ENCODE measurements around the gene TEF. TPM values are rescaled to one million over a fixed set of nuclear protein-coding genes. Genes with fewer than 3 reads are reported as not detected.
A peak's percentile ranks its signal among the peaks of the same experiment; 100 is the strongest.

The TEF gene
- total RNA-seq, 1 donor from 2014 or later, result 11.4 TPM

DNA sequence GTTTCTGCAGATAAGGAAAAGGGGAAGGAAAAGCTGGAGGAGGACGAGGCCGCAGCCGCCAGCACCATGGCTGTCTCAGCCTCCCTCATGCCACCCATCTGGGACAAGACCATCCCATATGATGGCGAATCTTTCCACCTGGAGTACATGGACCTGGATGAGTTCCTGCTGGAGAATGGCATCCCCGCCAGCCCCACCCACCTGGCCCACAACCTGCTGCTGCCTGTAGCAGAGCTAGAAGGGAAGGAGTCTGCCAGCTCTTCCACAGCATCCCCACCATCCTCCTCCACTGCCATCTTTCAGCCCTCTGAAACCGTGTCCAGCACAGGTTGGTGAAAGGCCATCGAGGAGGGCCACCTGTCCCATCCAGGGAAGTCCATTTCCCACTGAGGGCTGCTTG lies 5.6 kb downstream of the TEF start:
- H3K27ac Mint-ChIP-seq, result no peak overlapping the region

DNA sequence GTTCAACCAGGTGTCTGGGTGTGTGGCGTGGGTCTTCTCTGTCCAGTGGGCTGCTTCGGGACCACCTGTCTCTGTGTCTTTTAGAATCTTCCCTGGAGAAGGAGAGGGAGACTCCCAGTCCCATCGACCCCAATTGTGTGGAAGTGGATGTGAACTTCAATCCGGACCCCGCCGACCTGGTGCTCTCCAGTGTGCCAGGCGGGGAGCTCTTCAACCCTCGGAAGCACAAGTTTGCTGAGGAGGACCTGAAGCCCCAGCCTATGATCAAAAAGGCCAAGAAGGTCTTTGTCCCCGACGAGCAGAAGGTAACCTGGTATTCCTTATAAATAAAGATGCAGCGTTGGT lies 12.2 kb downstream of the TEF start:
- peaks cover 11% of the 10 kb centered on the region for H3K36me3 Mint-ChIP-seq (ENCODE audit: insufficient read depth)
- no peaks in the 10 kb centered on the region for H3K9me3 Mint-ChIP-seq (ENCODE audit: low read depth)
- no peak for DNase-seq (ENCODE audit: low spot score, unreplicated experiment)

More for the DNA sequence above, 5.6 kb downstream of the TEF start:
- DNase-seq (ENCODE audit: low spot score, unreplicated experiment), result no peak
- TF ChIP-seq, protein P1, sequence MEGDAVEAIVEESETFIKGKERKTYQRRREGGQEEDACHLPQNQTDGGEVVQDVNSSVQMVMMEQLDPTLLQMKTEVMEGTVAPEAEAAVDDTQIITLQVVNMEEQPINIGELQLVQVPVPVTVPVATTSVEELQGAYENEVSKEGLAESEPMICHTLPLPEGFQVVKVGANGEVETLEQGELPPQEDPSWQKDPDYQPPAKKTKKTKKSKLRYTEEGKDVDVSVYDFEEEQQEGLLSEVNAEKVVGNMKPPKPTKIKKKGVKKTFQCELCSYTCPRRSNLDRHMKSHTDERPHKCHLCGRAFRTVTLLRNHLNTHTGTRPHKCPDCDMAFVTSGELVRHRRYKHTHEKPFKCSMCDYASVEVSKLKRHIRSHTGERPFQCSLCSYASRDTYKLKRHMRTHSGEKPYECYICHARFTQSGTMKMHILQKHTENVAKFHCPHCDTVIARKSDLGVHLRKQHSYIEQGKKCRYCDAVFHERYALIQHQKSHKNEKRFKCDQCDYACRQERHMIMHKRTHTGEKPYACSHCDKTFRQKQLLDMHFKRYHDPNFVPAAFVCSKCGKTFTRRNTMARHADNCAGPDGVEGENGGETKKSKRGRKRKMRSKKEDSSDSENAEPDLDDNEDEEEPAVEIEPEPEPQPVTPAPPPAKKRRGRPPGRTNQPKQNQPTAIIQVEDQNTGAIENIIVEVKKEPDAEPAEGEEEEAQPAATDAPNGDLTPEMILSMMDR (IDR thresholded peaks at IDR 0.05; ENCODE audit: unreplicated experiment), result no peak
- peaks cover 13% of the 10 kb centered on the region for H3K4me1 Mint-ChIP-seq (ENCODE audit: low read depth)
- no peaks in the 10 kb centered on the region for H3K9me3 Mint-ChIP-seq (ENCODE audit: low read depth)
- H3K27me3 Mint-ChIP-seq, result no peaks in the 10 kb centered on the region
- no peak overlapping the region for H3K4me3 Mint-ChIP-seq (ENCODE audit: low read depth)
- H3K36me3 Mint-ChIP-seq (ENCODE audit: insufficient read depth), result peaks cover 8% of the 10 kb centered on the region

DNA sequence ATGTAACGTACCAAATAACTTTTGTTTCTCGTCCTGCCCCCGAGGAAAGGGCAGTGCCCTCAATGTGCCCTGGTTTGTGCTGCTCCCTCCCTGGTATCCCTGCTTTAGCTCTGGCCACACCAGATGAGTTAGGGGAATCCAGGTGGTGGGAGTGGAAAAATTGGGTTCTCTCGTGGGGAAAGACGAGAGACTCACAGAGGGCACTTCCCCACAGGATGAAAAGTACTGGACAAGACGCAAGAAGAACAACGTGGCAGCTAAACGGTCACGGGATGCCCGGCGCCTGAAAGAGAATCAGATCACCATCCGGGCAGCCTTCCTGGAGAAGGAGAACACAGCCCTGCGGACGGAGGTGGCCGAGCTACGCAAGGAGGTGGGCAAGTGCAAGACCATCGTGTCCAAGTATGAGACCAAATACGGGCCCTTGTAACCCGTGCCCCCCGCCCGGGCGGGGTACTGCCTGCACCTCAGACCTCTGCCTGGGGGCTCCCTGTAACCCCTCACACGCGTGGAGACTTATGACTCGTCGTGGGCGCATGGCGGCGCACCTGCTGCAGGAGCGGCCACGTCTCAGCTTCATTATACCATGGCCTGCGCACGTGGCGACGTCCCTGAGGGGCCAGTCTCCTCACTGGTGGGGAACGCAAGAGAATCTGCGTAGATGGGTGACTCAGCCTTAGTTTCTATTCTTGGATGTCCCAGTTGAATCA lies 13.9 kb downstream of the TEF start:
- Mint-ChIP-seq H3K27ac (no peak overlapping the region), H3K4me3 (ENCODE audit: low read depth) (no peak overlapping the region), H3K36me3 (ENCODE audit: insufficient read depth) (peaks cover 8% of the 10 kb centered on the region), H3K4me1 (ENCODE audit: low read depth) (no peaks in the 10 kb centered on the region), H3K27me3 (no peaks in the 10 kb centered on the region), H3K9me3 (ENCODE audit: low read depth) (no peaks in the 10 kb centered on the region)
- TF ChIP-seq, protein P1 (IDR thresholded peaks at IDR 0.05; ENCODE audit: unreplicated experiment), result no peak
- DNase-seq (ENCODE audit: low spot score, unreplicated experiment), result no peak

More for the DNA sequence above, 12.2 kb downstream of the TEF start:
- no peak overlapping the region for H3K4me3 Mint-ChIP-seq (ENCODE audit: low read depth)
- H3K27me3 Mint-ChIP-seq, result no peaks in the 10 kb centered on the region
- TF ChIP-seq, protein P1 (IDR thresholded peaks at IDR 0.05; ENCODE audit: unreplicated experiment), result no peak
- no peaks in the 10 kb centered on the region for H3K4me1 Mint-ChIP-seq (ENCODE audit: low read depth)
- no peak overlapping the region for H3K27ac Mint-ChIP-seq

DNA sequence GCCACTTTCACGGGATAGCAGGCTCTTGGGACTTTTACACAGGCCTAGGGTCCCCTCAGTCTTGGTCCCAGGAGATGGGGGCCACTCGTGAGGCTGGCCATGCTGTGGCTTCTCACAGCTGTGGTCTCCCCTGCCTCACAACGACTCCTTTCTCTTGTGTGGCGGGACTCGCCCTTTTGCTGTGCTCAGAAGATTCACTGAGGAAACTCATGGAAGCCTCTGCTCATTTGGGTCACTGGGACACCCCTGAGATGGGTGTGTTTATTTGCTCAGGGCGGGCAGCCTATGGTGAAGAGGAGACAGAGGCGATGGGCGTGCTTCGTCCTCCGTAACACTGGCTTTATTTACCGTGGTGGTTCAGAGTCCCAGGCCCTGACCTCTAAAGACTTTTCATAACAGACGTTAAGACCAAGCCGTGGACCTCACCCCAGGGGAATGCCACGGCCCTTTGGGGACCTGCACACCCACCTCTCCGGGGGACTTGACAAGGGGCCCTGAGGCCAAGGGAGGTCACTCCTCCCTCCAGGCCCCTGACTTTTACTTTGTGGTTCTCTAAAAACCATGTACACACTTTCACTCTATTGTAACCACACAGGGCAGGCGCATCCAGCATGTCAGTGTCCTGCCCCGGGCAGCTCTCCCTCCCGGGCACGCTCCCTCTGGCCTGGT lies 15.5 kb downstream of the TEF start:
- Mint-ChIP-seq H3K4me3 (ENCODE audit: low read depth) (no peak overlapping the region), H3K9me3 (ENCODE audit: low read depth) (no peaks in the 10 kb centered on the region), H3K36me3 (ENCODE audit: insufficient read depth) (peaks cover 4% of the 10 kb centered on the region), H3K4me1 (ENCODE audit: low read depth) (peaks cover 2% of the 10 kb centered on the region), H3K27me3 (no peaks in the 10 kb centered on the region), H3K27ac (no peak overlapping the region)
- DNase-seq (ENCODE audit: low spot score, unreplicated experiment), result no peak
- TF ChIP-seq, protein P1 (IDR thresholded peaks at IDR 0.05; ENCODE audit: unreplicated experiment), result no peak

DNA sequence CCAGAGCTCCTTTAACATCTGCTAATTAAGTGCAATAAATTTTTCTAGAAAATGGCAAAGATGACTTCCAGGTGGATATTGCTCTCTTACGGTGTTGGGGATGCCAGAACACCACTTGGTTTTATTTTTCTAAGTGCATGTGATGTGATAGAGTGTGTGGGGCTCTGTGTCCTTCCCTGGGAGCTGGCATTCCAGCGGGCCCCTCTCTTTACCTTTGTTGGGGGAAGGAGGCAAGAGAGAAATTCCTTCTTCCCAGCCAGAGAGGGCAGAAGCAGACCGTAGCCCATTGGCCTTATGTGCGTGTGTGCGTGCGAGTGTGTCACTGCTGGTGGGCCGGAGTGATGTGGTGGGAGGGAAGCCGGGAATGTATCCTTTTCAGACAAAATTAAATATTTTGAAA lies 17.2 kb downstream of the TEF start:
- H3K9me3 Mint-ChIP-seq (ENCODE audit: low read depth), result no peaks in the 10 kb centered on the region
- TF ChIP-seq, protein P1 (IDR thresholded peaks at IDR 0.05; ENCODE audit: unreplicated experiment), result no peak
- no peak overlapping the region for H3K4me3 Mint-ChIP-seq (ENCODE audit: low read depth)
- H3K27me3 Mint-ChIP-seq, result no peaks in the 10 kb centered on the region
- H3K36me3 Mint-ChIP-seq (ENCODE audit: insufficient read depth), result peaks cover 4% of the 10 kb centered on the region
- no peak for DNase-seq (ENCODE audit: low spot score, unreplicated experiment)
- peak overlapping the region; percentile 74 for H3K27ac Mint-ChIP-seq
- H3K4me1 Mint-ChIP-seq (ENCODE audit: low read depth), result peaks cover 3% of the 10 kb centered on the region
